ENCODE measurements around the gene IPO9.

DNA sequence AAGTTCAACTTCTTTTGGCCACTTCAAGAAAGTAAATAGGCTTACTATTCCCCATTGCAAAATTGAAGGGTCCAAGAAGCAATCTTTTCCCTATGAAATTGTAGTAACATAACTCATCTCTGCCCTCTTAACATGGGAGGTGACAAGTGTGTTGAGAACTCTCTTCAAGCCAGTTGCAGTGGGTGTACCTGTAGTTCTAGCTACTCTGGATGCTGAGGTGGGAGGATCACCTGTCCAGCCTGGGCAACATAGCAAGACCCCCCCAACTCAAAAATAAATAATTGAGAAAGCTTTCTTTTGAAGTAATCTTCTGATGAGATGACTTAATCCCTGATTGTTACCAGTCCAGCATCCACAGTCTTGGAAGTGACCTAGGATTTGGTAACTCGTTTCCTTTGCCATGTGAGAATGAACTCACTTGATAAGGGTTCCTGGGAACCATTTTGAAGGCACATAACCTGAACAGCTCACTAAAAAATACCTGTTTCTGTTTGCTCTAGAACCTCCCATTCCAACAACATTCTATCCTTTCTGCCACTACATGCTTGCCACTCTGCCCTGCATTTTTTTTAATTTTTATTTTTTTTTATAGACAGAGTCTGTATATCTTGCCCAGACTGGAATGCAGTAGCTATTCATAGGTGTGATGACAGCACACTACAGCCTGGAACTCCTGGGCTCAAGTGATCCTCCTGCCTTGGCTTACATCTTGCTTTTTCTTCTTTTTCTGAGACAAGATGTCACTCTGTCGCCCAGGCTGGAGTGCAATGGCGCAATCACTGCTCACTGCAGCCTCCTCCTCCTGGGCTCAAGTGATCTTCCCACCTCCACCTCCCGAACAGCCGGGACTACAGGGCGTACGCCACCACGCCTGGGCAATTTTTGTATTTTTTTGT, 1.4 kb upstream of the IPO9 start:
- TF ChIP-seq, protein P1, sequence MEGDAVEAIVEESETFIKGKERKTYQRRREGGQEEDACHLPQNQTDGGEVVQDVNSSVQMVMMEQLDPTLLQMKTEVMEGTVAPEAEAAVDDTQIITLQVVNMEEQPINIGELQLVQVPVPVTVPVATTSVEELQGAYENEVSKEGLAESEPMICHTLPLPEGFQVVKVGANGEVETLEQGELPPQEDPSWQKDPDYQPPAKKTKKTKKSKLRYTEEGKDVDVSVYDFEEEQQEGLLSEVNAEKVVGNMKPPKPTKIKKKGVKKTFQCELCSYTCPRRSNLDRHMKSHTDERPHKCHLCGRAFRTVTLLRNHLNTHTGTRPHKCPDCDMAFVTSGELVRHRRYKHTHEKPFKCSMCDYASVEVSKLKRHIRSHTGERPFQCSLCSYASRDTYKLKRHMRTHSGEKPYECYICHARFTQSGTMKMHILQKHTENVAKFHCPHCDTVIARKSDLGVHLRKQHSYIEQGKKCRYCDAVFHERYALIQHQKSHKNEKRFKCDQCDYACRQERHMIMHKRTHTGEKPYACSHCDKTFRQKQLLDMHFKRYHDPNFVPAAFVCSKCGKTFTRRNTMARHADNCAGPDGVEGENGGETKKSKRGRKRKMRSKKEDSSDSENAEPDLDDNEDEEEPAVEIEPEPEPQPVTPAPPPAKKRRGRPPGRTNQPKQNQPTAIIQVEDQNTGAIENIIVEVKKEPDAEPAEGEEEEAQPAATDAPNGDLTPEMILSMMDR (IDR thresholded peaks at IDR 0.05 in 2 of 3, conservative IDR thresholded peaks at IDR 0.05 in 1 of 3; ENCODE audit: borderline replicate concordance in 1 of 3, insufficient read depth in 1 of 3, low read depth in 2 of 3, low read length in 2 of 3) = no peak
- TF ChIP-seq ELF1 (IDR thresholded peaks at IDR 0.05; ENCODE audit: borderline replicate concordance, low read depth) (no peak), SRF (IDR thresholded peaks at IDR 0.05; ENCODE audit: low read depth) (no peak), EZH2phosphoT487 (IDR thresholded peaks at IDR 0.05; ENCODE audit: borderline replicate concordance) (no peak), EZH2 (IDR thresholded peaks at IDR 0.05) (no peak), POLR2A (IDR thresholded peaks at IDR 0.05; ENCODE audit: borderline replicate concordance, extremely low read depth, insufficient read depth, insufficient read length) (no peak), POLR2AphosphoS5 (IDR thresholded peaks at IDR 0.05; ENCODE audit: low read depth, low read length) (no peak), TCF7L2 (IDR thresholded peaks at IDR 0.05; ENCODE audit: borderline replicate concordance, extremely low read depth, insufficient read depth, insufficient read length) (no peak)
- TF ChIP-seq, protein P2, sequence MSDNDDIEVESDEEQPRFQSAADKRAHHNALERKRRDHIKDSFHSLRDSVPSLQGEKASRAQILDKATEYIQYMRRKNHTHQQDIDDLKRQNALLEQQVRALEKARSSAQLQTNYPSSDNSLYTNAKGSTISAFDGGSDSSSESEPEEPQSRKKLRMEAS (IDR thresholded peaks at IDR 0.05) = no peak
